Measurements from ENCODE around the gene OTOP2. TPM values are rescaled to one million over a fixed set of nuclear protein-coding genes. Genes with fewer than 3 reads are reported as not detected.

The OTOP2 gene
- total RNA-seq, 4 donors from 2014 or later: 0.44 TPM; not detected in 3

DNA sequence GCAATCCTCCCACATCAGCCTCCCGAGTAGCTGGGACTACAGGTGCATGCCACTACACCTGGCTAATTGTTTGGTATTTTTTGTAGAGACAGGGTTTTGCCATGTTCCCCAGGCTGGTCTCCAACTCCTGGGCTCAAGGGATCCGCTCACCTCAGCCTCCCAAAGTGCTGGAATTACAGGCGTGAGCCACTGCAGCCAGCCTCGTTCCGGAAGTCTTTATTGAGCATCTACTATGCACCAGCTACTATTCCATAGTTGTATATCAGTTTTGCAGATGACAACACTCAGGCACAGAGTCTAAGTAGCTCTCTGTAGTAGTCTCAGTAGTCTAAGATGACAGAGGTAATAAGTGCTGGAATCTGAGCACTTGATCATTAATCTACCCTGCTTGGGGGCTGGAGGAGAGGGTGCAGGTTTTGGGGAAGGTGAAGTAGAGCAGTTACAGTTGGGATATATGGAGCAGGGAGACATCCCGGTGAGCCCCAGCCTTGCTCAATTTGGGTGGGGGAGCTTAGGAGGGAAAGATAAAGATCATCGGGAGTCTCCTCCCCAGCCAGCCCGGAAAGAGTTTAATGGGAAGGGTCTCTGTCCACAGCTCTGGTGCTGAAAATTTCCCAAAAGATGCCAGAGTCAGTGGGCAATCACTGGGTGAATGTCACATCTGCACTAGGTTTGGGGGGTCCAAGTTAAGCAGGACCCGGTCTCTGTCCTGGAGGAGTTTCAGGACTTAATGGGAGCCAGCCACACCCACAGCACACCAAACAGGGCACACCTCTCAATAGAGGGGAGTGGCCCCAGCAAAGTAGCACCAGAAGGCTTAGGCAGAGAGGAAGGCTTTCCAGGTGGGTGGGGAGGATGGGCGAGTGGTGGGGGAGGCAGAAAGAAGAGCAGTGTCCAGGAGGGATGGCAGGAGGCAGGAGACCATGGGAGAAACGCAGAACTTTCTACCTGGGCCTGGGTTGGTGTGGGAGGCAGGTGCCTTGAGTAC is 13.3 kb downstream of the OTOP2 start:
- TF ChIP-seq, protein P1, sequence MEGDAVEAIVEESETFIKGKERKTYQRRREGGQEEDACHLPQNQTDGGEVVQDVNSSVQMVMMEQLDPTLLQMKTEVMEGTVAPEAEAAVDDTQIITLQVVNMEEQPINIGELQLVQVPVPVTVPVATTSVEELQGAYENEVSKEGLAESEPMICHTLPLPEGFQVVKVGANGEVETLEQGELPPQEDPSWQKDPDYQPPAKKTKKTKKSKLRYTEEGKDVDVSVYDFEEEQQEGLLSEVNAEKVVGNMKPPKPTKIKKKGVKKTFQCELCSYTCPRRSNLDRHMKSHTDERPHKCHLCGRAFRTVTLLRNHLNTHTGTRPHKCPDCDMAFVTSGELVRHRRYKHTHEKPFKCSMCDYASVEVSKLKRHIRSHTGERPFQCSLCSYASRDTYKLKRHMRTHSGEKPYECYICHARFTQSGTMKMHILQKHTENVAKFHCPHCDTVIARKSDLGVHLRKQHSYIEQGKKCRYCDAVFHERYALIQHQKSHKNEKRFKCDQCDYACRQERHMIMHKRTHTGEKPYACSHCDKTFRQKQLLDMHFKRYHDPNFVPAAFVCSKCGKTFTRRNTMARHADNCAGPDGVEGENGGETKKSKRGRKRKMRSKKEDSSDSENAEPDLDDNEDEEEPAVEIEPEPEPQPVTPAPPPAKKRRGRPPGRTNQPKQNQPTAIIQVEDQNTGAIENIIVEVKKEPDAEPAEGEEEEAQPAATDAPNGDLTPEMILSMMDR (IDR thresholded peaks at IDR 0.05; ENCODE audit: low read depth): no peak

- TF ChIP-seq, protein P1 (IDR thresholded peaks at IDR 0.05; ENCODE audit: low read depth): no peak
Observed at GRCh38 chr17:74938194-74938950, 14.3 kb downstream of the OTOP2 start.

GRCh38 chr17:74939534-74939933 is 15.5 kb downstream of the OTOP2 start:
- TF ChIP-seq, protein P1 (IDR thresholded peaks at IDR 0.05; ENCODE audit: low read depth): no peak

DNA sequence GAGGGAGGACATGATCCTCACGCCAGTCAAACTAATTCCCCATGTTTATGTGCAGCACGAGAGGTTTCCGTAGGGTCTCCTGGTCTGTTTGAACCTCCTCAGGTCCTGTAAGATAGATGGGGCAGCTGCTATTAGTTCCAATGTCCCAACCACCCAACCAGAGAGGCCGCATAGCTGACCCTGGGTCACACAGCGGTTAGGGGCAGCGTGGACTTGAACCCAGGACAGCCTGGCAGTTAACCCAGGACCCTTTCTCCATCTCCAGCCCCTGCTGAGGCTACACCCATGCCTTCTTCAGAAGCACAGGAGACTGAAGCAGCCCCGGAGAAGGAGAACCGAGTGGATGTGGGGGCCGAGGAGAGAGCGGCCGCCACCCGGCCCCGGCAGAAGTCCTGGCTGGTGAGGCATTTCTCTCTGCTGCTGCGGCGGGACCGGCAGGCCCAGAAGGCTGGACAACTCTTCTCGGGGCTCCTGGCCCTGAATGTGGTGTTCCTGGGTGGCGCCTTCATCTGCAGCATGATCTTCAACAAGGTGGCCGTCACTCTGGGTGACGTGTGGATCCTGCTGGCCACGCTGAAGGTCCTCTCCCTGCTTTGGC is 17.2 kb downstream of the OTOP2 start:
- TF ChIP-seq, protein P1 (IDR thresholded peaks at IDR 0.05; ENCODE audit: low read depth): no peak

DNA sequence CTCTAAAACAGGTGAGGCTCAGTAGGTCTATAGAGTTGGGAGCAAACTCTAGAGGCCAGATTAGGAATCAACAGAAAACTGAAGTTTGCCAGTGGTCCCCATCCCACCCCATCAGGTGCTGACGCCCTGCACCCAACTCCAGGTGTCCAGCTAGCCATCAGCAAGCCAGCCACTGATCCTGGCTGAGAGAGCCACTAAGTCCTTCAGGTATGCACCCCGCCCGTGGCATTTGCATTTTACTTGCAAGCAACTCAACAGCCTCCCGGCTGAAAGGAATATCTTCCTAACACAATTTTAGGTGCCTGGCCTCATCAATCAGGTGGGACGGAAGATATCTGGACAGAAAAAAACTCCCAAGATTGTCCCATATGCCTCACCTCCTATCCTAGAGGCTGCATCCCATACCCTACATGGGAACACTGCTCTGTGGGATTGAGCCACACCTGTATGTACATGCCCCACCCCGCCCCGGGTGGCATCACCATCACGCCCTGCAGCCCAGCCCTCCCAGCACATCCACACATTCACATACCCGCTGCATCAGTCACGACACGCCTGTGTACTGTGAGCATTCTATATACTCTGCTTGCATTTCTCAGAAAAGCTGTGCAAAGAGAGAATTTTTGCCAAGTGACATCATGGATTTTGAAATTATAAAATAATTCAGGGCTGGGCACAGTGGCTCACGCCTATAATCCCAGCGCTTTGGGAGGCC is 19.9 kb downstream of the OTOP2 start:
- TF ChIP-seq, protein P1 (IDR thresholded peaks at IDR 0.05; ENCODE audit: low read depth): no peak

DNA sequence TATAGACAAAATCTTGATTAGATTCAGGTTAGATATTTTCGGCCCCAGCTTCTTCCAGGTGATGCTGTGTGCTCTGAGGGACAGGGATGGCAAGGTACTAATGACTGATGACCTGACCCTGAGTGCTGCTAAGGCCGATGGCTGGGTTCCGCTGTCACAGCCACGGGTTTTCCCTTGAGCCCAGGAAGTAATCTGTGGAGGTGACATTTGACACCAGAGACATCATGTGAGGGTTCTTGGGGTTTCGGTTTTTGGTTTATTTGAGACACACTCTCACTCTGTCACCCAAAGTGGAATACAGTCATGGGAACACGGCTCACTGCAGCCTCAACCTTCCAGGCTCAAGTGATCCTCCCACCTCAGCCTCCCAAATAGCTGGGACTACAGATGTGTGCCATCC is 21.5 kb downstream of the OTOP2 start:
- TF ChIP-seq, protein P1 (IDR thresholded peaks at IDR 0.05; ENCODE audit: low read depth): no peak

All from subcutaneous adipose tissue (tissue), 4 donors.